Measurements from ENCODE around the gene VIM.

DNA sequence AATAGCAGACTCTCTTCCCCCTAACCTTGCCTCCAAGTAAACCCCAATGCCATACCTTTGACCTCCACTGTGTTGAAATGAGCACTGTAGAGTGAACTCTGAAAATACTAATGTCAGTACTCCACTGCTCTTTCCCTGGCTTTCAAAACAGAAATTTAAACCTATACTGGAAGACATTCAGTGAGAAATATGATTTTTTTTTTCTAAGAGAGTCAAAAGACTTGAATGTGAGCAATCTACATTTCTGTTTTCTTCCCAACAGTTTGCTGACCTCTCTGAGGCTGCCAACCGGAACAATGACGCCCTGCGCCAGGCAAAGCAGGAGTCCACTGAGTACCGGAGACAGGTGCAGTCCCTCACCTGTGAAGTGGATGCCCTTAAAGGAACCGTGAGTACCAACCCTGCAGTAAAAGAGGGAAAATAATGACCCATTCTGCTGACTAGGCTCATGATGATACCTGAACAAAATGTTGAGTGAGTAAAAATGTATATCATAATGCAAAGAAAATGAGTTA, 6.4 kb downstream of the VIM start:
- TF ChIP-seq, protein P1, sequence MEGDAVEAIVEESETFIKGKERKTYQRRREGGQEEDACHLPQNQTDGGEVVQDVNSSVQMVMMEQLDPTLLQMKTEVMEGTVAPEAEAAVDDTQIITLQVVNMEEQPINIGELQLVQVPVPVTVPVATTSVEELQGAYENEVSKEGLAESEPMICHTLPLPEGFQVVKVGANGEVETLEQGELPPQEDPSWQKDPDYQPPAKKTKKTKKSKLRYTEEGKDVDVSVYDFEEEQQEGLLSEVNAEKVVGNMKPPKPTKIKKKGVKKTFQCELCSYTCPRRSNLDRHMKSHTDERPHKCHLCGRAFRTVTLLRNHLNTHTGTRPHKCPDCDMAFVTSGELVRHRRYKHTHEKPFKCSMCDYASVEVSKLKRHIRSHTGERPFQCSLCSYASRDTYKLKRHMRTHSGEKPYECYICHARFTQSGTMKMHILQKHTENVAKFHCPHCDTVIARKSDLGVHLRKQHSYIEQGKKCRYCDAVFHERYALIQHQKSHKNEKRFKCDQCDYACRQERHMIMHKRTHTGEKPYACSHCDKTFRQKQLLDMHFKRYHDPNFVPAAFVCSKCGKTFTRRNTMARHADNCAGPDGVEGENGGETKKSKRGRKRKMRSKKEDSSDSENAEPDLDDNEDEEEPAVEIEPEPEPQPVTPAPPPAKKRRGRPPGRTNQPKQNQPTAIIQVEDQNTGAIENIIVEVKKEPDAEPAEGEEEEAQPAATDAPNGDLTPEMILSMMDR (IDR thresholded peaks at IDR 0.05) = no peak
- TF ChIP-seq POLR2A (IDR thresholded peaks at IDR 0.05) = no peak

All from thyroid gland (tissue), 4 donors.